HG03025 (cell line): ENCODE results near the gene IFNA10.
A peak's percentile ranks its signal among the peaks of the same experiment; 100 is the strongest.
"Not testable (repeated sequence)": the region's sequence is repeated elsewhere in the genome, so short reads cannot be mapped to it uniquely, and the experiment has no call there.

Source experiments
- ATAC-seq: cut with Tn5 transposase; IDR thresholded peaks from one replicate; pipeline ENCODE4 v1.9.1; 2021; ENCODE audit warnings: mild to moderate bottlenecking, moderate library complexity; ENCODE audit not compliant: unreplicated experiment, low FRiP score

The IFNA10 gene

GRCh38 chr9:21194867-21195776 is 11.8 kb downstream of the IFNA10 start:
- peak; percentile 88 for ATAC-seq

- ATAC-seq: not testable (repeated sequence)
These were observed 19.5 kb downstream of the IFNA10 start, which contains the start of gene IFNA4 for GRCh38 chr9:21187487-21187886. Gene IFNA4 (minus strand): TSS chr9:21187587. CDS start chr9:21187531, 56 bp downstream.

- ATAC-seq: peak; percentile 89
These were observed 23.9 kb downstream of the IFNA10 start for GRCh38 chr9:21182810-21183736.

GRCh38 chr9:21174671-21175070 is 32.3 kb downstream of the IFNA10 start:
- no peak for ATAC-seq

- ATAC-seq: no peak
These were observed 34.8 kb downstream of the IFNA10 start for GRCh38 chr9:21172156-21172555.

- no peak for ATAC-seq
These were observed 35.6 kb downstream of the IFNA10 start for GRCh38 chr9:21171351-21171750.

GRCh38 chr9:21166560-21166959 is 40.4 kb downstream of the IFNA10 start, which contains the start of gene IFNA21:
Gene IFNA21 (minus strand): TSS chr9:21166660. CDS start chr9:21166612, 48 bp downstream.
- not testable (repeated sequence) for ATAC-seq

GRCh38 chr9:21165516-21165915 is 41.4 kb downstream of the IFNA10 start:
- ATAC-seq: no peak

- ATAC-seq: peak; percentile 87
These were observed 46.8 kb downstream of the IFNA10 start for GRCh38 chr9:21160178-21160577.
